Activated CD4-positive, alpha-beta T cell treated with anti-CD3 and anti-CD28 coated beads for 36 hours (primary cell): Measurements from ENCODE around the gene HAP1. TPM values are rescaled to one million over a fixed set of nuclear protein-coding genes. Genes with fewer than 3 reads are reported as not detected.
A peak's percentile ranks its signal among the peaks of the same experiment; 100 is the strongest.
"Not testable (repeated sequence)": the region's sequence is repeated elsewhere in the genome, so short reads cannot be mapped to it uniquely, and the experiment has no call there.

Experiments used
- ATAC-seq: fragments of 200-7000 bp; cut with Tn5 transposase; one replicate; pipeline ENCODE4 v1.10.0; 2021; ENCODE audit warnings: mild to moderate bottlenecking, moderate library complexity
- CTCF ChIA-PET: fragments of 350-600 bp; sonication (Branson Sonifier 250); formaldehyde crosslinking; loops from one replicate; lab custom pipeline; 2021; ENCODE audit warnings: antibody characterized with exemption; lab: Charles Lee
- POLR2A ChIA-PET: fragments of 350-600 bp; sonication (Branson Sonifier 250); formaldehyde crosslinking; loops from one replicate; lab custom pipeline; 2021; ENCODE audit warnings: antibody characterized with exemption, inconsistent platforms; lab: Charles Lee
- DNase-seq: peaks from one replicate; pipeline ENCODE4 v3.0.0-alpha.2; 2020
- H3K27ac Mint-ChIP-seq: one replicate; pipeline ENCODE4 v1.8.0; 2021; ENCODE audit warnings: mixed read lengths
- H3K27me3 Mint-ChIP-seq: one replicate; pipeline ENCODE4 v1.8.0; 2021; ENCODE audit warnings: mixed read lengths
- H3K36me3 Mint-ChIP-seq: one replicate; pipeline ENCODE4 v1.8.0; 2021; ENCODE audit warnings: low read depth, mixed read lengths
- H3K4me1 Mint-ChIP-seq: one replicate; pipeline ENCODE4 v1.8.0; 2021; ENCODE audit warnings: mixed read lengths
- H3K4me3 Mint-ChIP-seq: one replicate; pipeline ENCODE4 v1.8.0; 2021; ENCODE audit warnings: mild to moderate bottlenecking, moderate library complexity, mixed read lengths
- H3K9me3 Mint-ChIP-seq: one replicate; pipeline ENCODE4 v1.8.0; 2021; ENCODE audit warnings: low read depth, mixed read lengths
- intact Hi-C, 2 experiments: fragments of 100-400 bp; cut with DNase I in 1 of 2; cut with micrococcal nuclease in 1 of 2; formaldehyde crosslinking; loops; one replicate each; pipeline versions ENCODE4 v1.14.2 to v1.15.1; 2022 to 2024; cut with DNase I, micrococcal nuclease
- total RNA-seq, 2 experiments: library from RNA; stranded (reverse); gene quantifications; one replicate each; pipeline ENCODE4 v1.2.3, GENCODE V29; 2021

The HAP1 gene
- total RNA-seq, 2 experiments from 2014 or later = not detected

GRCh38 chr17:41679740-41680425 lies 54.6 kb downstream of the HAP1 start:
- Mint-ChIP-seq H3K4me1 (peaks cover 32% of the 10 kb centered on the region), H3K36me3 (peaks cover 5% of the 10 kb centered on the region), H3K27me3 (no peaks in the 10 kb centered on the region), H3K27ac (peak overlapping the region; percentile 94), H3K9me3 (no peaks in the 10 kb centered on the region), H3K4me3 (peak overlapping the region; percentile 72)
- CTCF ChIA-PET = interaction anchor here (1.3 to 4.5 kb wide), 7 partner anchors 10 to 1118 kb away, joined by 3 to 73 read pairs (median 11); partner anchors contain the start of gene EIF1
- ATAC-seq = no peak
- POLR2A ChIA-PET = interaction anchor here (1.0 to 3.9 kb wide), 6 partner anchors 11 to 861 kb away, joined by 3 to 147 read pairs (median 5); partner anchors contain the start of gene EIF1
- DNase-seq = no peak
- intact Hi-C loops = loop anchor here (1.0 to 5.0 kb wide), 4 partner anchors 8 to 1068 kb away; partner anchors contain the start of gene EIF1 (in 2 of the 2)

- intact Hi-C loops = loop anchor here (1.0 to 5.0 kb wide), 4 partner anchors 9 to 1067 kb away; partner anchors contain the start of gene EIF1 (in 2 of the 2)
- CTCF ChIA-PET = interaction anchor here (0.6 to 4.5 kb wide), 10 partner anchors 11 to 1117 kb away, joined by 3 to 73 read pairs (median 6); partner anchors contain the start of gene EIF1
Observed at GRCh38 chr17:41678907-41679739, 55.3 kb downstream of the HAP1 start.

GRCh38 chr17:41678411-41678906 lies 56.0 kb downstream of the HAP1 start:
- no peaks in the 10 kb centered on the region for H3K9me3 Mint-ChIP-seq
- DNase-seq (peak; percentile 63), ATAC-seq (peak; percentile 48)
- intact Hi-C loops = loop anchor here in 1 of 2 experiments (5.0 kb wide), 1 partner anchor 1066 kb away; no protein-coding TSS in a partner anchor
- H3K27ac Mint-ChIP-seq = peak overlapping the region; percentile 94
- POLR2A ChIA-PET = interaction anchor here (0.5 to 3.9 kb wide), 10 partner anchors 9 to 1136 kb away, joined by 3 to 147 read pairs (median 4); partner anchors contain the start of gene EIF1
- H3K36me3 Mint-ChIP-seq = peaks cover 5% of the 10 kb centered on the region
- no peaks in the 10 kb centered on the region for H3K27me3 Mint-ChIP-seq
- CTCF ChIA-PET = interaction anchor here (1.4 to 4.5 kb wide), 9 partner anchors 10 to 1116 kb away, joined by 3 to 73 read pairs (median 8); partner anchors contain the start of gene EIF1
- peak overlapping the region; percentile 72 for H3K4me3 Mint-ChIP-seq
- H3K4me1 Mint-ChIP-seq = peaks cover 32% of the 10 kb centered on the region

More at GRCh38 chr17:41678907-41679739, 55.3 kb downstream of the HAP1 start:
- POLR2A ChIA-PET = interaction anchor here (0.6 to 3.9 kb wide), 9 partner anchors 9 to 1137 kb away, joined by 3 to 147 read pairs (median 3); partner anchors contain the start of gene EIF1
- H3K27me3 Mint-ChIP-seq = no peaks in the 10 kb centered on the region
- peak; percentile 91 for ATAC-seq
- peaks cover 32% of the 10 kb centered on the region for H3K4me1 Mint-ChIP-seq
- H3K36me3 Mint-ChIP-seq = peaks cover 5% of the 10 kb centered on the region
- H3K27ac Mint-ChIP-seq = peak overlapping the region; percentile 94
- peak; percentile 79 for DNase-seq
- H3K4me3 Mint-ChIP-seq = peak overlapping the region; percentile 72
- H3K9me3 Mint-ChIP-seq = no peaks in the 10 kb centered on the region

GRCh38 chr17:41676058-41676419 lies 58.4 kb downstream of the HAP1 start:
- Mint-ChIP-seq H3K9me3 (no peaks in the 10 kb centered on the region), H3K27me3 (no peaks in the 10 kb centered on the region), H3K36me3 (peaks cover 5% of the 10 kb centered on the region), H3K4me3 (no peak overlapping the region), H3K27ac (no peak overlapping the region), H3K4me1 (peaks cover 51% of the 10 kb centered on the region)
- ChIA-PET POLR2A (interaction anchor here (1.2 kb wide), 1 partner anchor 13 kb away, joined by 4 read pairs; no protein-coding TSS in a partner anchor), CTCF (interaction anchor here (0.8 to 1.9 kb wide), 4 partner anchors 10 to 20 kb away, joined by 3 to 5 read pairs (median 4); partner anchors contain the start of gene EIF1)
- ATAC-seq (no peak), DNase-seq (no peak)
- intact Hi-C loops = loop anchor here in 1 of 2 experiments (5.0 kb wide), 1 partner anchor 1064 kb away; no protein-coding TSS in a partner anchor

- H3K27me3 Mint-ChIP-seq, H3K4me3 Mint-ChIP-seq, DNase-seq, POLR2A ChIA-PET, H3K9me3 Mint-ChIP-seq, H3K27ac Mint-ChIP-seq, H3K36me3 Mint-ChIP-seq, ATAC-seq: not testable (repeated sequence)
- CTCF ChIA-PET = interaction anchor here (0.8 to 1.9 kb wide), 4 partner anchors 9 to 21 kb away, joined by 3 to 5 read pairs (median 4); partner anchors contain the start of gene EIF1
- peaks cover 52% of the 10 kb centered on the region for H3K4me1 Mint-ChIP-seq
- intact Hi-C loops = loop anchor here in 1 of 2 experiments (5.0 kb wide), 1 partner anchor 1063 kb away; no protein-coding TSS in a partner anchor
Observed at GRCh38 chr17:41675157-41676057, 59.0 kb downstream of the HAP1 start.

Other genes starting within 250 kb of the HAP1 start
- not detected for gene KRT36, start 244.7 kb downstream of the HAP1 start, total RNA-seq
- not detected for gene KRT13, start 229.0 kb downstream of the HAP1 start, total RNA-seq
- not detected for gene KRT15, start 215.8 kb downstream of the HAP1 start, total RNA-seq
- not detected for gene KRT19, start 206.3 kb downstream of the HAP1 start, total RNA-seq
- gene KRT9, start 162.6 kb downstream of the HAP1 start, total RNA-seq = not detected
- gene KRT14, start 147.7 kb downstream of the HAP1 start, total RNA-seq = not detected
- gene KRT16, start 121.9 kb downstream of the HAP1 start, total RNA-seq = not detected
- gene KRT17, start 110.1 kb downstream of the HAP1 start, total RNA-seq = not detected
- gene EIF1, start 45.8 kb downstream of the HAP1 start, total RNA-seq = 100 to 1,000 TPM; 869 to 977 TPM
- gene GAST, start 22.3 kb downstream of the HAP1 start, total RNA-seq = not detected
- gene JUP, start 52.1 kb upstream of the HAP1 start, total RNA-seq = under 1 TPM; 0.34 to 0.54 TPM
- 1 to 10 TPM; 1.5 to 2.0 TPM for gene P3H4, start 77.3 kb upstream of the HAP1 start, total RNA-seq
- under 1 TPM; 0.39 to 0.42 TPM for gene FKBP10, start 78.4 kb upstream of the HAP1 start, total RNA-seq
- gene NT5C3B, start 101.6 kb upstream of the HAP1 start, total RNA-seq = 10 to 100 TPM; 37.5 to 46.9 TPM
- gene KLHL10, start 103.2 kb upstream of the HAP1 start, total RNA-seq = under 1 TPM; 0.19 to 0.21 TPM
- gene KLHL11, start 130.8 kb upstream of the HAP1 start, total RNA-seq = 10 to 100 TPM; 16.4 to 18.0 TPM
- gene ACLY, start 184.3 kb upstream of the HAP1 start, total RNA-seq = 100 to 1,000 TPM; 189 to 192 TPM
- gene ODAD4, start 196.0 kb upstream of the HAP1 start, total RNA-seq = 1 to 10 TPM in 1 of 2 experiments, under 1 TPM in 1; 0.81 to 1.1 TPM
- 10 to 100 TPM; 55.1 to 77.0 TPM for gene CNP, start 232.2 kb upstream of the HAP1 start, total RNA-seq